Left ventricle myocardium inferior (tissue), 1 donor: Measurements from ENCODE around the gene SLC39A11. TPM values are rescaled to one million over a fixed set of nuclear protein-coding genes. Genes with fewer than 3 reads are reported as not detected.

Source experiments
- DNase-seq: peaks from one replicate; pipeline ENCODE4 v3.0.0-alpha.2; 2020
- H3K27ac ChIP-seq: fragments of 200-600 bp; replicated peaks from 2 replicates; pipeline ENCODE4 v1.8.0; 2021
- H3K27me3 ChIP-seq: fragments of 200-600 bp; 2 replicates; pipeline ENCODE4 v1.8.0; 2021; ENCODE audit warnings: low read depth
- H3K36me3 ChIP-seq: fragments of 200-600 bp; 2 replicates; pipeline ENCODE4 v1.8.0; 2021
- H3K4me1 ChIP-seq: fragments of 200-600 bp; 2 replicates; pipeline ENCODE4 v1.8.0; 2021
- H3K4me3 ChIP-seq: fragments of 200-600 bp; 2 replicates; pipeline ENCODE4 v1.8.0; 2021; ENCODE audit warnings: mild to moderate bottlenecking, moderate library complexity
- H3K9me3 ChIP-seq: fragments of 200-600 bp; replicated peaks from 2 replicates; pipeline ENCODE4 v1.8.0; 2021
- intact Hi-C: fragments of 100-400 bp; cut with micrococcal nuclease; formaldehyde crosslinking; loops from one replicate; pipeline ENCODE4 v1.11.0; 2022
- total RNA-seq: library from RNA; stranded (reverse); fragmentation: NEBNext Ultra II Directional; extraction: Animal tissue kit (Norgen Biotek cat#: 25700); gene quantifications from one replicate; pipeline ENCODE4 v1.2.1, GENCODE V29; 2021
- TF ChIP-seq, protein P1 (sequence below): fragments of 200-600 bp; IDR thresholded peaks from 2 replicates; pipeline ENCODE4 v1.8.0; 2021; ENCODE audit warnings: antibody characterized with exemption, mild to moderate bottlenecking, borderline replicate concordance
- donor health status: DM: no; HTN: yes; CAD: no; lungs with severe emphysema.

SLC39A11 gene
- total RNA-seq, 1 donor from 2014 or later: 6.4 TPM

DNA sequence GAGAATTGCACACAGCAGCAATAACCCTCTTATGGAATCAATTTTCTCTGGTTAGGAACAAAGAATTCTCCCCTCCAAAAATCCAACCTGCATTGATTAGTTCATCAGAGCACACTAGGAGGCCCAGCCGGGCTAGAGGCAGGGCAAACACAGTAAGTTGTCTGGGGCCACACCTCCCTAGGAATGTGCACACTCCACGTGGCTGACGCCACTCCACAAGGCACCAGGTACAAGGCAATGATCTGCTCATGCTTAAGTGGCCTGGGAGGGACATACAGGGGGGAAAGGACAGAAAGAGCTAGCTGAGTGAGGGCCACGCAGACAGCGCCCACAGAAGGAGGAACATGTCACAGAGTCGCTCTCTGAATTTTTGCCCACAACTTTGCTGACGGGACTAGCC lies 107.6 kb downstream of the SLC39A11 start:
- no peak for DNase-seq
- Histone ChIP-seq H3K27ac (no peak overlapping the region), H3K27me3 (no peaks in the 10 kb centered on the region), H3K9me3 (no peaks in the 10 kb centered on the region), H3K4me3 (no peak overlapping the region), H3K36me3 (no peaks in the 10 kb centered on the region), H3K4me1 (no peaks in the 10 kb centered on the region)
- intact Hi-C loops: loop anchor here (10.0 kb wide), 1 partner anchor 170 kb away; no protein-coding TSS in a partner anchor
- TF ChIP-seq, protein P1, sequence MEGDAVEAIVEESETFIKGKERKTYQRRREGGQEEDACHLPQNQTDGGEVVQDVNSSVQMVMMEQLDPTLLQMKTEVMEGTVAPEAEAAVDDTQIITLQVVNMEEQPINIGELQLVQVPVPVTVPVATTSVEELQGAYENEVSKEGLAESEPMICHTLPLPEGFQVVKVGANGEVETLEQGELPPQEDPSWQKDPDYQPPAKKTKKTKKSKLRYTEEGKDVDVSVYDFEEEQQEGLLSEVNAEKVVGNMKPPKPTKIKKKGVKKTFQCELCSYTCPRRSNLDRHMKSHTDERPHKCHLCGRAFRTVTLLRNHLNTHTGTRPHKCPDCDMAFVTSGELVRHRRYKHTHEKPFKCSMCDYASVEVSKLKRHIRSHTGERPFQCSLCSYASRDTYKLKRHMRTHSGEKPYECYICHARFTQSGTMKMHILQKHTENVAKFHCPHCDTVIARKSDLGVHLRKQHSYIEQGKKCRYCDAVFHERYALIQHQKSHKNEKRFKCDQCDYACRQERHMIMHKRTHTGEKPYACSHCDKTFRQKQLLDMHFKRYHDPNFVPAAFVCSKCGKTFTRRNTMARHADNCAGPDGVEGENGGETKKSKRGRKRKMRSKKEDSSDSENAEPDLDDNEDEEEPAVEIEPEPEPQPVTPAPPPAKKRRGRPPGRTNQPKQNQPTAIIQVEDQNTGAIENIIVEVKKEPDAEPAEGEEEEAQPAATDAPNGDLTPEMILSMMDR: no peak

DNA sequence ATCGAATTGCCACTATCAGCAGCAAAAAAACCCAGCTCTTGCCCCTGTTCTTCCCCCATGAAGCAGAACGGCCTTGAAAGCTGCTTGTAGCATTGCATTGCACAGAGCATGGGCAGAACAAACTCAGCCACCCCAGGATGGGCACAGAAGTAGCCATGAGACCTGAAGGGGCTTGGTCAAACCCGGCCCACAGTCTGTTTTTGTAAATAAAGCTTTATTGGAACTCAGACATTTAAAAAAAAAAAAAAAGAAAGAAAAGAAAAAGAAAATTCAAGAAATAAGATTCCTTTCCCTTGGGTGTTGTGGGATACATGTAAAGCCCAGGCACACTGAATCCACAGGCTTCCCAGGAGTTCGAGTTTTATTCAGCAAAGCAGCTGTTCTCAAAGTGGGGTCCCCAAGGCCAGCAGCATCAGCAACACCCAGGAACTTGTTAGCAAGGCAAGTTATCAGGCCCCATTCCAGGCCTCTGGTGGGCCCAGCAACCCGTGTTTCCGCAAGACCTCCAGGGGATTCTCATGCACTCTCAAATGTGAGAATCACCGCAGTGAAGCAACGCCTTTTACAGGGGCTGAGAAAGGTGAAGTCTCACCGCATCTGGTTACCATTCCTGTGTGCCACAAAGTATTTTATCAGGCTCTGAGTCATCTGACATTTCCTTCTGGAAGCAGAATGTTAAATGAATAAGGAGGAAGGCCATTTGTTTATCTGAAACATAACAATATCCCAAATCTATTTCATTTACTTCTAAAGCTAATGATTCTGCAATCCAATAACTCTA lies 108.2 kb downstream of the SLC39A11 start:
- Histone ChIP-seq H3K4me3 (no peak overlapping the region), H3K4me1 (no peaks in the 10 kb centered on the region), H3K27ac (no peak overlapping the region), H3K27me3 (no peaks in the 10 kb centered on the region), H3K9me3 (no peaks in the 10 kb centered on the region), H3K36me3 (no peaks in the 10 kb centered on the region)
- DNase-seq: no peak
- TF ChIP-seq, protein P1: no peak
- intact Hi-C loops: loop anchor here (10.0 kb wide), 1 partner anchor 170 kb away; no protein-coding TSS in a partner anchor

DNA sequence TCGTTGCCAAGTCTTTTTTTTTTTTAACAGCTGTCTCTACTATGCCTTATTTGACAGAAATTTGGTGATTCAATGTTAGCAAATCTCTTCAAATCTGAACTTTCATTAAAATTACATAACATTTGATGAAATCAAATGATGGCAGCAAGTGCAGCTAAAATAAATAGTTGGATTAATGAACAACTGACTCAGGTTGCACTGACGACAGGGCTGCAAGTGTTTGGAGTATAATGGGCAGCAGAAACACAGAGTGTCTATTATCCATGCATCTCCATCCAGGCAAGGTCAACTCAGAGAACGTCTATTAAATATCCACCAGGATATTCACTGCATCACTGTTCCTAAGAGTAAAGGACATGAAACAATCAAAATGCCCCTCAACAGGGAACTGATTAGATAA lies 109.8 kb downstream of the SLC39A11 start:
- DNase-seq: no peak
- no peak overlapping the region for H3K4me3 ChIP-seq
- no peaks in the 10 kb centered on the region for H3K27me3 ChIP-seq
- intact Hi-C loops: loop anchor here (10.0 kb wide), 1 partner anchor 172 kb away; no protein-coding TSS in a partner anchor
- TF ChIP-seq, protein P1: no peak
- H3K9me3 ChIP-seq: no peaks in the 10 kb centered on the region
- H3K4me1 ChIP-seq: peaks cover 11% of the 10 kb centered on the region
- no peaks in the 10 kb centered on the region for H3K36me3 ChIP-seq
- H3K27ac ChIP-seq: no peak overlapping the region

DNA sequence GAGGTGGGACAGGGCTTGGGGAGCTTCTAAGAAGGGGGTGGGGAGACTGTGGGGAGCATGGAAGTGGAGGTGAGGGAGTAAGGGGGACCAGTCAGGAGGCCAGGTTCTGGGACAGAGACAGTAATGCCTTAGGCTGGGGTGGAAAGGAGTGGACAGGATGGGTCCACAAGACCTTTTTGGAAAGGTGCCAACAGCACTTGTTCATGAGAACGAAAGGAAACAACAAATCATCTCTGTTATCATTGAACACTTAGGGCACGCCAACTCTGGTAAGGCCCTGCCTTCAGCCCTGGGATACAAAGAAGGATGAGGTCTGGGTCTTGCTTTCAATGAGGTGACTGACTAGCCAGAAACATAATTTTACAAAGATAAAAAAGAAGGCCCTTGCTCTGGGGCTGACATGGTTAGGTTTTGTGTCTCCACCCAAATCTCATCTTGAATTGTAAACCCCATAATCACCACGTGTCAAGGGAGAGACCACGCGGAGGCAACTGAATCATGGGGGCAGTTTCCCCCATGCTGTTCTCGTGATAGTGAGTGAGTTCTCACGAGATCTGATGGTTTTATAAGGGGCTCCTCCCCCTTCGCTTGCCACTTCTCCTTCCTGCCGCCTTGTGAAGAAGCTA lies 113.8 kb downstream of the SLC39A11 start:
- TF ChIP-seq, protein P1: no peak
- Histone ChIP-seq H3K4me3 (no peak overlapping the region), H3K27me3 (no peaks in the 10 kb centered on the region), H3K27ac (no peak overlapping the region), H3K36me3 (no peaks in the 10 kb centered on the region), H3K9me3 (no peaks in the 10 kb centered on the region), H3K4me1 (peaks cover 24% of the 10 kb centered on the region)
- no peak for DNase-seq
- intact Hi-C loops: no loop called here

DNA sequence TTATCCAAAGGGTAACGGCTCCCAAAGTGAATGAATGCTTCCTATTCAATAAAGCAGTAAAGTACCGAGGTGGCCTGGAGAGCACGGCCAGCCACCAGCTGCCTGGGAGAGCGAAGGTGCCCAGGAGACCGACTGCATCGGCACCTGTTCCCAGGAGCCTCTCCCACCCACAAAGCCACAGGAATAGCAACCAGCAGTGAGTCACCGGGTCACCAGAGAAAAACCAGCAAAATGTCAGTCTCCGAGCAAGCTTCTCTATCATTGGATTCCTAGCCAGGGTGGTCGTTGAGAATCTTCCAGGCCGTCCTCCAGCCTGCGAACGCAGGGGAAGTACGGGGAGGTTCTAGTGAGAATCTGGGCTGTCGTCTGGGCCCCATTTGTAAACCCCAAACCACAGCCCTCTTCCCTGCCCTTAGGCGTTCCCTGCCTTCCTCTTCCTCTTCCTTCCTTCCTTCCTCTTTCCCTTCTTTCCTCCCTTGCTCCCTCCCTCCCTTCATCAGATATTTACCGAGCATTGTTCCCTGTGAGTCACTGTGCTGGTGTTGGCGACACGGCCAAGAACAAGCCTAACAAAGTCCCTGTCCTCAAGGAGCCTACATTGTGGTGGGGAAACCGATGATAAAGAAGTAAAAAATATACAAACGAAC lies 114.6 kb downstream of the SLC39A11 start:
- intact Hi-C loops: no loop called here
- peaks cover 24% of the 10 kb centered on the region for H3K4me1 ChIP-seq
- H3K4me3 ChIP-seq: no peak overlapping the region
- TF ChIP-seq, protein P1: no peak
- H3K27ac ChIP-seq: peak overlapping the region; percentile 52
- no peak for DNase-seq
- H3K36me3 ChIP-seq: no peaks in the 10 kb centered on the region
- H3K9me3 ChIP-seq: no peaks in the 10 kb centered on the region
- H3K27me3 ChIP-seq: no peaks in the 10 kb centered on the region
